Fibroblast of the aortic adventitia (primary cell): ENCODE results near the gene SPI1. TPM values are rescaled to one million over a fixed set of nuclear protein-coding genes. Genes with fewer than 3 reads are reported as not detected.

Experiments used
- DNase-seq: peaks from one replicate; pipeline ENCODE4 v3.0.0-alpha.2; 2010; ENCODE audit warnings: low read depth
- H3K4me3 ChIP-seq: 2 replicates; pipeline ENCODE4 v1.5.1; 2011; ENCODE audit warnings: low read depth, mild to moderate bottlenecking, control low read depth, low read length, moderate library complexity
- CTCF ChIP-seq: IDR thresholded peaks from 2 replicates; pipeline ENCODE4 v1.5.1; 2011; ENCODE audit warnings: mild to moderate bottlenecking, low read length, control low read depth, inconsistent platforms; ENCODE audit not compliant: insufficient read depth
- total RNA-seq: library from RNA; depleted of rRNA; stranded (reverse); fragments of >200 nt; gene quantifications from 2 replicates; pipeline ENCODE4 v1.2.3, GENCODE V29; 2012; ENCODE audit warnings: low replicate concordance

The SPI1 gene
- total RNA-seq, 1 donor = not detected

- no peak for TF ChIP-seq CTCF
- DNase-seq = no peak
- no peak overlapping the region for H3K4me3 ChIP-seq
Measured at GRCh38 chr11:47396049-47396320, 17.6 kb upstream of the SPI1 start.

DNA sequence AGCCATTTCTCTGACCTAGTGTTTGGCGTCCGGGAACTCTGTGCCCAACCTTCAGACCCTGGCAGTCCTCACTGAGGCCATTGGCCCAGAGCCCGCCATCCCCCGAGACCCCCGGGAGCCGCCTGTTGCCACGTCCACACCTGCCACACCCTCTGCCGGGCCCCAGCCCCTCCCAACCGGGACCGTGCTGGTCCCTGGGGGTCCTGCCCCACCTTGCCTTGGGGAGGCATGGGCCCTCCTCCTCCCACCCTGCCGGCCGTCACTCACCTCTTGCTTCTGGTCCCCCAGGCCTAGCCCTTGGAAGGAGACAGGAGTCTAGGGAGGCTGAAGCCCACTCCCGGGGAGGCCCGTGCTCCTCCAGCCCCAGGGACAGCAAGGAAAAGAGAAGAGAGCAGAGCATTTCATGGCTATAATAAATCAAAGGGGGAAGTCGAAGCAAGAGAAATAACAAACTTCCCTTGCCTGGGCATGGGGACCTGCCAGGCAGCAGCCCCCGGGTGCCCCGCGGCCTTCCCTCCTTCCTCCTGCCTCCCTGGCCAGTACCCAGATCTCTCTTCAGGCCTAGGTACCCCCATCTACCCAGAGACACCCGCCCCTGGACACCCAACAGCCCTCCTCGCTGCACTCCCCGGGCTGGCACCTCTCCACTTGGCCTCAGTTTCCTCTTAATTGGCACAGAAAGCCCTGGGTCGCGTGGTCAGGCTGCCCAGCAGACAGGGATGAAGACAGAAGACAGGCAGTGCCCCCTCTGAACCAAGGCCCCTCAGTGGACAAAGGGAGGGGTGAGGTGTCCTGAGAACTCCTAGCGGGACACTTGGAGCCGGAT, 17.1 kb upstream of the SPI1 start:
- TF ChIP-seq CTCF = no peak
- DNase-seq = no peak
- H3K4me3 ChIP-seq = no peak overlapping the region

DNA sequence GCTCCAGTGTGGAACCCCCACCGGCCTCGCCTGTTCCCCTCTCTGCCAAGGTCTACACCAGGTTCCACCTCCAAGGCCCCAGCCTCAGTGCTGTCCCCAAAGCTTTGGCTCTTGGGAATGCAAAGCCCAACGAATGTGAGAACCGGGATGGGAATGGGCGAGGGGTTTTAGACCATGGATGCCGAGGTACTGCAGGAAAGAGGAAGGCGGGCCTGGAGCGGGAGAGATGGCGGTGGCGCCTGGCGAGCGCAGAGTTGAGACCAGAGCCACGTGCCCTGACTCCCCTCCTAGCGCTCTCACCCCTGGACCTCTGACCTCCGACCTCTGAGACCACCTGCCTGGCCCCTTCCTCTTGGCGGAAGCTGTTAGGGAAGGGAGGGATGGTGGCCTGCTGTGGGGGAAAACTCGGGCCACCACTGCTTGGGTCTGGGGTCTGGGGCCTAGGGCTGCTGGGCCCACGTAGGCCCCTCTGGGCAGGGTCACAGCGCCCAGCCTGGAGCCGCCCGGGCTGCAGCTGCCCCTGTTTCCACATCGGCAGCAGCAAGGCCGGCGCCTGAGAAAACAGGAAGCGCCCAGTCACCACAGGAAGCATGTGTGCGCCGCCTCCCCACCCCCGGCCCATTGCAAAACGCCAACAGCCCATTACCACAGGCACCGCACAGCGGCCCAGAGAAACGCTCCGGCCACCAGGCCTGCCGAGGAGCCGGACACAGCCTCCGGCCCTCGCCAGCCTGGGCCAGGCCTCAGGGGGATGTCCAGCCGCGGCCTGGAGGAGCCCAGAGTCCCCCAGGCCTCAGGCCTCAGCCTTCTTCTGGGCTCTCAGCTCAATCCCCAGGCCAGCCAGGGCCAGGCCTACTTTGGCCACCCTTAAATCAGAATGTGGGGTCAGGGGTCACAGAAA, 16.2 kb upstream of the SPI1 start:
- no peak for DNase-seq
- no peak for TF ChIP-seq CTCF
- no peak overlapping the region for H3K4me3 ChIP-seq

DNA sequence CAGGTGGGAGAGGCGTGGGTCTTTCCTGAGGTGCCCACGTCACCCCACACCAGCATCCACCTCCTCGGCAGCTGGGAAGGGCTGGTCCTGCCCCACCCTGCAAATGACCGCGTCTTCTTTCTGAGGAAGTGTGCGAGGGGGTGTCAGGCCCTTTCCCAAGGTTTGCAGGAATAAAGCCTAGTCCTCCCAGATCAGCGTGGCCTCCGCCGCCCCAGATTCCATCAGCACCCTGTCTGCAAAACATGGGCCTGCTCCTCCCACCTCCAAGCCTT, 15.6 kb upstream of the SPI1 start:
- no peak overlapping the region for H3K4me3 ChIP-seq
- DNase-seq = no peak
- no peak for TF ChIP-seq CTCF

GRCh38 chr11:47393163-47394049, 15.1 kb upstream of the SPI1 start:
- no peak overlapping the region for H3K4me3 ChIP-seq

More at GRCh38 chr11:47393163-47394049, 15.1 kb upstream of the SPI1 start:
- peak; percentile 47 for DNase-seq
- TF ChIP-seq CTCF = no peak
